GM12865 (cell line): ENCODE measurements around the gene LMAN1L.

Source experiments
- DNase-seq: peaks from one replicate; pipeline ENCODE4 v3.0.0; 2010; ENCODE audit warnings: low read depth
- H3K4me3 ChIP-seq: 2 replicates; pipeline ENCODE4 v1.5.1; 2011; ENCODE audit warnings: mild to moderate bottlenecking, low read depth, low read length, control low read depth
- TF ChIP-seq, protein P1 (sequence below): IDR thresholded peaks from 2 replicates; pipeline ENCODE4 v1.5.1; 2011; ENCODE audit warnings: low read length, control low read depth, low read depth, inconsistent platforms; ENCODE audit not compliant: insufficient read depth; ENCODE audit errors: missing control alignments

The LMAN1L gene

DNA sequence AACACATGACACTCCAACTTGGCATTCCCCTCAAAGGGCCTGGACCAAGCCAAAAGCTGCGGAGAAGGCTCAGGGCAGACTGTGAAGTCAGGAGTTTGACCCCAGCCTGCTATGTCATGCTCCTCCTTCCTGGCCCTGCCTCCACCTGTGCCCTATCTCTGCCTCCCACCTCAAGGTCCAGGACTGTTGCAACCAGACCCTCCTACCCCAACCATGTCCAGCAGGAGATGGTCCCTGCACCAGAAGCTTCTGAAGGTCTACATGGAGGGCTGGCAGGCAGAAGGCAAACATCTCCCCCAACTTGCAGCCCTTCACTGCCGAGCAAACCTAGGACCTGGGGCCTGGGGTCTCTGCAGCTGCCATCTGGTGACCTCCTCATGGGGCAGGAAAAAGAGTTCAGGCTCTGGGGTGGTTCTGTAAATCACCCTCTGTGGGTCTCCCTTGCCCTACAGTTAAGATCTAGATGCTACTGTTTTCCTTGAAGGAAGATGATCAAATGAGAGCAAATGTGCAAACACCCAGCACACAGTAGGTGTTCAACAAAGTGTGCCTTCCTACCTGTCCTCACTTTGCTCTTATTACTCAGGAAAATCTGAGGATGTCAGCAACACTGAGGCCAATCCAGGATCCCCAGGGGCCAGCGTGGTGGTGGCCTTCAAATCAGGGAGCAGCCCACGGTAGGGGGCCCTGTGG, 42.3 kb upstream of the LMAN1L start:
- TF ChIP-seq, protein P1, sequence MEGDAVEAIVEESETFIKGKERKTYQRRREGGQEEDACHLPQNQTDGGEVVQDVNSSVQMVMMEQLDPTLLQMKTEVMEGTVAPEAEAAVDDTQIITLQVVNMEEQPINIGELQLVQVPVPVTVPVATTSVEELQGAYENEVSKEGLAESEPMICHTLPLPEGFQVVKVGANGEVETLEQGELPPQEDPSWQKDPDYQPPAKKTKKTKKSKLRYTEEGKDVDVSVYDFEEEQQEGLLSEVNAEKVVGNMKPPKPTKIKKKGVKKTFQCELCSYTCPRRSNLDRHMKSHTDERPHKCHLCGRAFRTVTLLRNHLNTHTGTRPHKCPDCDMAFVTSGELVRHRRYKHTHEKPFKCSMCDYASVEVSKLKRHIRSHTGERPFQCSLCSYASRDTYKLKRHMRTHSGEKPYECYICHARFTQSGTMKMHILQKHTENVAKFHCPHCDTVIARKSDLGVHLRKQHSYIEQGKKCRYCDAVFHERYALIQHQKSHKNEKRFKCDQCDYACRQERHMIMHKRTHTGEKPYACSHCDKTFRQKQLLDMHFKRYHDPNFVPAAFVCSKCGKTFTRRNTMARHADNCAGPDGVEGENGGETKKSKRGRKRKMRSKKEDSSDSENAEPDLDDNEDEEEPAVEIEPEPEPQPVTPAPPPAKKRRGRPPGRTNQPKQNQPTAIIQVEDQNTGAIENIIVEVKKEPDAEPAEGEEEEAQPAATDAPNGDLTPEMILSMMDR = no peak
- no peak for DNase-seq
- H3K4me3 ChIP-seq = no peak overlapping the region

- no peak overlapping the region for H3K4me3 ChIP-seq
- DNase-seq = no peak
- TF ChIP-seq, protein P1 = no peak
These were observed 39.3 kb upstream of the LMAN1L start for GRCh38 chr15:74773329-74773728.

- H3K4me3 ChIP-seq = no peak overlapping the region
- TF ChIP-seq, protein P1 = no peak
- no peak for DNase-seq
These were observed 38.8 kb upstream of the LMAN1L start for GRCh38 chr15:74773731-74774252.

DNA sequence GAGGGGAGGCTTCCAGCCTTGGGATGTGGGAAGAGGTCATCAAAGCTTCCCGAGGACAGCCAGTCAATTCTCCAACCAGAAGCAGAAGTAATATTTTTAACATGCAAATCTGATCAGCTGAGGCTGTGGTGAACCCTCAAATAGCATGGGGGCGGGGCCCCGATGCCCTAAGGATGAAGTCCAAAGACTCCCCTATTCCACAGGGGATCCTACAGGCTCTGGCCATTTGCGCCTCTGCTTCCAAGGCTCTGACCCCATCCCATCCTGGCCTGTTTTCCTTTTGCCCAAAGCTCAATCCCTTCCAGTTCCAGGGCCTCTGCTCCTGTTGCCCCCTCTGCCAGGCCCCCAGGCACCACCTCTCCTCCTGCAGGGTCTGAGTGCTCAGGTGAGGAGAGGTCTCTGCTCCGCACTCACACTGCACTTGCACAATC, 37.5 kb upstream of the LMAN1L start:
- no peak overlapping the region for H3K4me3 ChIP-seq
- TF ChIP-seq, protein P1 = no peak
- peak; percentile 44 for DNase-seq

DNA sequence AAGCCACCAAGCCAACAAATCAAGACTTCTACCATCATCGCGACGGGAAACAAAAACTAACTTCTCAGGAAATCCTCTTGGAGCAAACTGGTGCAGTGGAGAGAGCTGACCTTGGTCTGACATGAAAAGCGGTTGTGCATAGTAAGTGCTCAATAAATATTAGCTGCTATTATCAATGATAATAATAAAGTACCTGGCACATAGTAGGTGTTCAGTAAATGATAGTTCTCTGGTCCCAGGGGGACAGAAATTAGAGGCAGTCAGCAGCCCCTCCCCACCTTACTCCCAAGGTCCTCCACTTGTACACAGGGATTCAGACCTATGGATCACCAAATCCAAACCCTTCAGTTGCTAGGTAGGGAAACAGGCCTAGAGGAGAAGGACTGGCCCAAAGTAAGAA, 36.7 kb upstream of the LMAN1L start:
- TF ChIP-seq, protein P1 = no peak

GRCh38 chr15:74776821-74777768, 35.5 kb upstream of the LMAN1L start:
- TF ChIP-seq, protein P1 = no peak
- peak; percentile 93 for DNase-seq
- H3K4me3 ChIP-seq = peak overlapping the region; percentile 51

More for the DNA sequence above, 36.7 kb upstream of the LMAN1L start:
- no peak for DNase-seq
- H3K4me3 ChIP-seq = no peak overlapping the region
